PC-9 (cell line): ENCODE measurements around the gene TKT. TPM values are rescaled to one million over a fixed set of nuclear protein-coding genes. Genes with fewer than 3 reads are reported as not detected.

Source experiments
- BruUV-seq: library from RNA; stranded (reverse); fragments of 400-500 nt; replicated peaks from 2 replicates; lab custom pipeline; 2021; lab: Mats Ljungman, UMichigan
- CTCF ChIA-PET: fragments of 300-600 bp; sonication (Branson Sonifier 250); formaldehyde crosslinking; loops from one replicate; lab custom pipeline; 2022; ENCODE audit warnings: antibody characterized with exemption; lab: Charles Lee
- POLR2A ChIA-PET: fragments of 300-600 bp; sonication (Branson Sonifier 250); formaldehyde crosslinking; loops from one replicate; lab custom pipeline; 2022; ENCODE audit warnings: antibody characterized with exemption; ENCODE audit not compliant: unreplicated experiment; lab: Charles Lee
- DNase-seq, 2 experiments: peaks; one replicate each; pipeline versions ENCODE4 v3.0.0 to v3.0.0-alpha.2; 2015 to 2022; ENCODE audit warnings: mixed read lengths in 1 of 2
- H2AFZ ChIP-seq: fragments of 200-600 bp; sonication (generic); 2 replicates; pipeline ENCODE4 v1.8.1; 2017; ENCODE audit warnings: antibody characterized with exemption
- H3F3A ChIP-seq: fragments of 200-600 bp; sonication (generic); 2 replicates; pipeline ENCODE4 v1.8.1; 2017; ENCODE audit warnings: antibody characterized with exemption, mild to moderate bottlenecking, low read depth; ENCODE audit not compliant: insufficient read depth
- H3K27ac ChIP-seq: fragments of 200-600 bp; sonication (generic); 2 replicates; pipeline ENCODE4 v1.6.1; 2016; ENCODE audit warnings: mixed run types
- H3K27me3 ChIP-seq: fragments of 200-600 bp; sonication (generic); 2 replicates; pipeline ENCODE4 v1.6.1; 2016; ENCODE audit warnings: low read depth, mixed run types; ENCODE audit not compliant: insufficient read depth
- H3K36me3 ChIP-seq: fragments of 200-600 bp; sonication (generic); 2 replicates; pipeline ENCODE4 v1.6.1; 2016; ENCODE audit warnings: low read depth, mixed run types
- H3K4me1 ChIP-seq: fragments of 200-600 bp; sonication (generic); replicated peaks from 2 replicates; pipeline ENCODE4 v1.6.1; 2016; ENCODE audit warnings: mixed run types; ENCODE audit not compliant: insufficient read depth
- H3K4me2 ChIP-seq: fragments of 200-600 bp; sonication (generic); 2 replicates; pipeline ENCODE4 v1.6.1; 2017; ENCODE audit warnings: mixed run types
- H3K4me3 ChIP-seq: fragments of 200-600 bp; sonication (generic); 2 replicates; pipeline ENCODE4 v1.6.1; 2016; ENCODE audit warnings: mixed run types
- H3K79me2 ChIP-seq: fragments of 200-600 bp; sonication (generic); 2 replicates; pipeline ENCODE4 v1.6.1; 2017; ENCODE audit warnings: low read depth, mixed run types
- H3K9me2 ChIP-seq: fragments of 200-600 bp; sonication (generic); 2 replicates; pipeline ENCODE4 v1.8.1; 2017; ENCODE audit warnings: mild to moderate bottlenecking; ENCODE audit not compliant: insufficient read depth
- H3K9me3 ChIP-seq: fragments of 200-600 bp; sonication (generic); 2 replicates; pipeline ENCODE4 v1.8.1; 2016; ENCODE audit warnings: low read depth; ENCODE audit not compliant: insufficient read depth
- H4K20me1 ChIP-seq: fragments of 200-600 bp; sonication (generic); 2 replicates; pipeline ENCODE4 v1.8.1; 2017; ENCODE audit not compliant: insufficient read depth
- CTCF ChIP-seq: fragments of 200-600 bp; sonication (generic); conservative IDR thresholded peaks from 2 replicates; pipeline ENCODE4 v1.6.1; 2017; ENCODE audit warnings: mixed run types, antibody characterized with exemption, mild to moderate bottlenecking, moderate library complexity
- EZH2 ChIP-seq: fragments of 200-600 bp; sonication (generic); IDR thresholded peaks from 2 replicates; pipeline ENCODE4 v1.8.0; 2017; ENCODE audit warnings: antibody characterized with exemption, low read depth
- intact Hi-C: fragments of 100-400 bp; cut with micrococcal nuclease; formaldehyde crosslinking; loops from one replicate; pipeline ENCODE4 v1.10.0; 2022; ENCODE audit not compliant: unreplicated experiment
- total RNA-seq: library from RNA; stranded (reverse); gene quantifications from 2 replicates; pipeline ENCODE4 v1.2.3, GENCODE V29; 2021

The TKT gene
- total RNA-seq, 1 experiment from 2014 or later, result 2,016 TPM

GRCh38 chr3:53180305-53181023 is 75.4 kb downstream of the TKT start:
- no peak for DNase-seq
- H3K4me1 ChIP-seq, result no peaks in the 10 kb centered on the region
- CTCF ChIA-PET, result interaction anchor here (0.7 kb wide), 1 partner anchor 66 kb away, joined by 20 read pairs; no protein-coding TSS in a partner anchor
- intact Hi-C loops, result no loop called here
- H3K36me3 ChIP-seq, result no peaks in the 10 kb centered on the region
- TF ChIP-seq CTCF (no peak), EZH2 (no peak)
- no peak overlapping the region for H2AFZ ChIP-seq
- no peak overlapping the region for H3K4me3 ChIP-seq
- no TSS peak for BruUV-seq
- POLR2A ChIA-PET, result no interaction called here
- no peak overlapping the region for H3K27ac ChIP-seq
- no peak overlapping the region for H3K4me2 ChIP-seq
- H3K27me3 ChIP-seq, result no peaks in the 10 kb centered on the region
- no peaks in the 10 kb centered on the region for H4K20me1 ChIP-seq
- H3K9me2 ChIP-seq, result no peaks in the 10 kb centered on the region
- no peaks in the 10 kb centered on the region for H3F3A ChIP-seq
- no peaks in the 10 kb centered on the region for H3K79me2 ChIP-seq
- H3K9me3 ChIP-seq, result no peaks in the 10 kb centered on the region

DNA sequence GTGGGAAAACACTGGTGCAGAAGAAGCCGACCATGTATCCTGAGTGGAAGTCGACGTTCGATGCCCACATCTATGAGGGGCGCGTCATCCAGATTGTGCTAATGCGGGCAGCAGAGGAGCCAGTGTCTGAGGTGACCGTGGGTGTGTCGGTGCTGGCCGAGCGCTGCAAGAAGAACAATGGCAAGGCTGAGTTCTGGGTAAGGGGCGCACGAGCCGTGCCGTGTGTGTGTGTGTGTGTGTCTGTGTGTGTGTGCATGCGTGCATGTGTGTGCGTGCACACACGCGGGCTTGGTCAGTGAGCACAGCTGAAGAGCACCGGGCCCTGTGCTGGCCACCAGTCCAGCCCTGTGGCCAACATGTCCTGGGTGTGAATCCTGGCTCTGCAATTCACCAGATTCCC is 76.2 kb downstream of the TKT start:
- Histone ChIP-seq H3K27ac (no peak overlapping the region), H3K4me1 (no peaks in the 10 kb centered on the region), H3K36me3 (no peaks in the 10 kb centered on the region), H4K20me1 (no peaks in the 10 kb centered on the region), H3K27me3 (no peaks in the 10 kb centered on the region), H3K9me3 (no peaks in the 10 kb centered on the region), H3K79me2 (no peaks in the 10 kb centered on the region), H3F3A (no peaks in the 10 kb centered on the region), H3K9me2 (no peaks in the 10 kb centered on the region), H3K4me3 (no peak overlapping the region), H3K4me2 (no peak overlapping the region), H2AFZ (no peak overlapping the region)
- BruUV-seq, result no TSS peak
- intact Hi-C loops, result no loop called here
- no peak for DNase-seq
- ChIA-PET CTCF (interaction anchor here (0.6 kb wide), 1 partner anchor 31 kb away, joined by 4 read pairs; no protein-coding TSS in a partner anchor), POLR2A (no interaction called here)
- TF ChIP-seq EZH2 (no peak), CTCF (no peak)

- H3K9me3 ChIP-seq, result no peaks in the 10 kb centered on the region
- no peak for DNase-seq
- H3K79me2 ChIP-seq, result no peaks in the 10 kb centered on the region
- POLR2A ChIA-PET, result no interaction called here
- H3K9me2 ChIP-seq, result no peaks in the 10 kb centered on the region
- no peak overlapping the region for H2AFZ ChIP-seq
- H4K20me1 ChIP-seq, result no peaks in the 10 kb centered on the region
- no peaks in the 10 kb centered on the region for H3K36me3 ChIP-seq
- no TSS peak for BruUV-seq
- H3F3A ChIP-seq, result no peaks in the 10 kb centered on the region
- CTCF ChIA-PET, result no interaction called here
- no peaks in the 10 kb centered on the region for H3K4me1 ChIP-seq
- H3K4me2 ChIP-seq, result no peak overlapping the region
- H3K27me3 ChIP-seq, result no peaks in the 10 kb centered on the region
- intact Hi-C loops, result no loop called here
- TF ChIP-seq CTCF, result no peak
- no peak for TF ChIP-seq EZH2
- no peak overlapping the region for H3K27ac ChIP-seq
- H3K4me3 ChIP-seq, result no peak overlapping the region
Observed at GRCh38 chr3:53178246-53178645, 77.6 kb downstream of the TKT start.
